NCI-H345 treated with DMSO at 0.1 percent for 48 hours (cell line): ENCODE measurements around the gene ATP6V1G2.
"Not testable (repeated sequence)": the region's sequence is repeated elsewhere in the genome, so short reads cannot be mapped to it uniquely, and the experiment has no call there.

Experiments
- DNase-seq: peaks from one replicate; lab custom pipeline; 2025; ENCODE audit not compliant: unreplicated experiment; lab: John Stamatoyannopoulos, UW

Gene ATP6V1G2

GRCh38 chr6:31575952-31576685 lies 29.7 kb upstream of the ATP6V1G2 start:
- DNase-seq, result no peak

DNA sequence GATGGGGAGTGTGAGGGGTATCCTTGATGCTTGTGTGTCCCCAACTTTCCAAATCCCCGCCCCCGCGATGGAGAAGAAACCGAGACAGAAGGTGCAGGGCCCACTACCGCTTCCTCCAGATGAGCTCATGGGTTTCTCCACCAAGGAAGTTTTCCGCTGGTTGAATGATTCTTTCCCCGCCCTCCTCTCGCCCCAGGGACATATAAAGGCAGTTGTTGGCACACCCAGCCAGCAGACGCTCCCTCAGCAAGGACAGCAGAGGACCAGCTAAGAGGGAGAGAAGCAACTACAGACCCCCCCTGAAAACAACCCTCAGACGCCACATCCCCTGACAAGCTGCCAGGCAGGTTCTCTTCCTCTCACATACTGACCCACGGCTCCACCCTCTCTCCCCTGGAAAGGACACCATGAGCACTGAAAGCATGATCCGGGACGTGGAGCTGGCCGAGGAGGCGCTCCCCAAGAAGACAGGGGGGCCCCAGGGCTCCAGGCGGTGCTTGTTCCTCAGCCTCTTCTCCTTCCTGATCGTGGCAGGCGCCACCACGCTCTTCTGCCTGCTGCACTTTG lies 29.0 kb upstream of the ATP6V1G2 start, which contains the start of gene TNF:
TSS of gene TNF (plus strand) at position 231 of the 567 bp plus-strand sequence. CDS start at position 408, 177 bp downstream.
- no peak for DNase-seq

GRCh38 chr6:31574106-31575061 lies 28.0 kb upstream of the ATP6V1G2 start:
- DNase-seq, result no peak

DNA sequence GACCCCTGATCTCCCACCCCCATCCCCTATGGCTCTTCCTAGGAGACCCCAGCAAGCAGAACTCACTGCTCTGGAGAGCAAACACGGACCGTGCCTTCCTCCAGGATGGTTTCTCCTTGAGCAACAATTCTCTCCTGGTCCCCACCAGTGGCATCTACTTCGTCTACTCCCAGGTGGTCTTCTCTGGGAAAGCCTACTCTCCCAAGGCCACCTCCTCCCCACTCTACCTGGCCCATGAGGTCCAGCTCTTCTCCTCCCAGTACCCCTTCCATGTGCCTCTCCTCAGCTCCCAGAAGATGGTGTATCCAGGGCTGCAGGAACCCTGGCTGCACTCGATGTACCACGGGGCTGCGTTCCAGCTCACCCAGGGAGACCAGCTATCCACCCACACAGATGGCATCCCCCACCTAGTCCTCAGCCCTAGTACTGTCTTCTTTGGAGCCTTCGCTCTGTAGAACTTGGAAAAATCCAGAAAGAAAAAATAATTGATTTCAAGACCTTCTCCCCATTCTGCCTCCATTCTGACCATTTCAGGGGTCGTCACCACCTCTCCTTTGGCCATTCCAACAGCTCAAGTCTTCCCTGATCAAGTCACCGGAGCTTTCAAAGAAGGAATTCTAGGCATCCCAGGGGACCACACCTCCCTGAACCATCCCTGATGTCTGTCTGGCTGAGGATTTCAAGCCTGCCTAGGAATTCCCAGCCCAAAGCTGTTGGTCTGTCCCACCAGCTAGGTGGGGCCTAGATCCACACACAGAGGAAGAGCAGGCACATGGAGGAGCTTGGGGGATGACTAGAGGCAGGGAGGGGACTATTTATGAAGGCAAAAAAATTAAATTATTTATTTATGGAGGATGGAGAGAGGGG lies 27.1 kb upstream of the ATP6V1G2 start:
- DNase-seq, result no peak

- no peak for DNase-seq
Measured at GRCh38 chr6:31572041-31572911, 25.9 kb upstream of the ATP6V1G2 start, which contains the start of gene LTA. Gene LTA, plus strand, starts transcription at chr6:31572289. Its CDS starts 454 bp downstream, at chr6:31572743.

GRCh38 chr6:31569861-31570536 lies 23.6 kb upstream of the ATP6V1G2 start:
- no peak for DNase-seq

DNA sequence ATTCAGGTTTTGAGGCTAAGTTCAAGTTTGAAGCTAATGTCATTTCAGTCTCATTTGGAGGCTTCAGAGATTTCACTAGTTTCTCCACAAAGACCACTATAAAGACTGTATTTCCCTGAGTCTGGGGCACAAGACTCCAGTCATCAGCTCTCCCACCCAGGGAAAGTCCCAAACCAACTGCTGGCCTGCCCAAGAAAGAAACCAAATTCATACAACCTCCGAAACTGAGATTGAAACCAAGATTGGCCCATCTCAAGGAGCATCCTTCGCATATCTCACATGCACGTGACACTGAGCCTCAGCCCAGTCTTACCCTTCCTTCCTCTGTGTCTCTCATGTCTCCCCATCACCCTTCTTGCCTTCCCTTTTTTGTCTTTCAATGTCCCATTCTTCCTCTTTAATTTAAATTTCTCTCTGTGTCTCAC lies 22.1 kb upstream of the ATP6V1G2 start:
- DNase-seq, result no peak

GRCh38 chr6:31567531-31568370 lies 21.3 kb upstream of the ATP6V1G2 start:
- DNase-seq, result no peak

- DNase-seq, result no peak
Measured at GRCh38 chr6:31560697-31561058, 14.3 kb upstream of the ATP6V1G2 start.

- DNase-seq, result no peak
Measured at GRCh38 chr6:31559958-31560696, 13.7 kb upstream of the ATP6V1G2 start.

DNA sequence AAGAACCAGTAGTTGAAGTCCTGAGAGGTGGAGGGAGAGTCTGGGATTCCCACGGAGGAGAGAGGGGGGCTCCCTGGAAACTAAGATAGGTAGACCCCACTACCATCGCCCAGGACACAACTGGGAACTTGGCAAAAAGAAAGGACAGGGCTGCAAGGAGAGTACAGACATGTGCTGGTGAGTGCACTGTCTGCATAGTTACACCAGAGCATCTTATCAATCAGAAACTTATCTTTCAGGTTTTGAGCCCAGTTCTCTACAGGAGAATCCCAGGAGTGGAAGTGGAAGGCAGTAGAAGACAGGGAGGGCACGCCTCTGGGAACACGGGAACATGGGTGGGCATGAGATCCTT lies 13.2 kb upstream of the ATP6V1G2 start:
- no peak for DNase-seq

DNA sequence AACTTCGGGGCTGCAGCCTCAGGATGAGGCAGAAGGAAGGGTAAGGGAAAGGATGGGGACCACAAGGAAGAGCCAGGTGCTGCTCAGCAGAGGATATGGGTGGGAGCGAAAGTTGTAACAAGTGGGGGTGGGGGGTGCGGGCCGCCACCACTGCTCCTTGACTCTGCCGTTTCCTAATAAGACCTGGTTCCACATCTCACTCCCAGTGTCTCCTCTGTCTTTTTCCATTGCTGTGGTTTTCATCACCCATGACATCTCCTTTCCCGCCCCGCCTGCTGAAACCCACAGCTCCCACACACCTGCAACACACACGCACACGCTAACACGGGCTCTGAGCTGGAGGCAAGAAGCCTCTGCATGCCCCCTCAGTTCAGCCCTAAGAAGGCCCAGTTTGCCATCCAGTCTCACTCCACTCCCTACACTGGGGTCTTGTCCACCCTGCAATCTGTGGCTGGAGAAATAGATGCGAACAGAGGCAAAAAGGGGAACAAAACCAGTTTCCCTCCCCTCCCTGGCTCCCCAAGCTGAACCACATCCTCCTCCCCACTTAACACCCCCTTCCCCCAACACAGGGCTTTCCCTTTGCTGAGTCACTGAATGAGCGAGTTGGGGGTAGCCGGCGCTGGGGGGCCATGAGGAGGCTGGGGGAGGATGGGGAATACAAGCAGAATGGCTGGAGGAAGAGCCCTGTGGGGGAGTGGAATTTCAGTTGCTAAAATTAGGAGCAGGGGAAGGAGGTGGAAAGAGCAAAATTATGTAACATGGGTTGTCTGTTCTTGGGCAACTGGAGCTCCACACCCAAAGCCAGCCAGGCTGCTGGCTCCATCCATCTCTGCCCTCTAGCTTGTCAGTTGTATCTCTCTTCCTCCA lies 12.5 kb upstream of the ATP6V1G2 start:
- no peak for DNase-seq

DNA sequence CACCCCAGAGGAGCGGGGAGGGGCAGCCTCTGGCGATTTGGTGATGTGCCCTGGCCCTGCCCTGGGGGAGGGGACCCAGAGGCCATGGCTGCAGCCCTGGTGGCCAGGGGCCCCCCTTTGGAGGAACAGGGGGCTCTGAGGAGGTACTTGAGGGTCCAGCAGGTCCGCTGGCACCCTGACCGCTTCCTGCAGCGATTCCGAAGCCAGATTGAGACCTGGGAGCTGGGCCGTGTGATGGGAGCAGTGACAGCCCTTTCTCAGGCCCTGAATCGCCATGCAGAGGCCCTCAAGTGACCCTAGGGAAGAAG lies 11.9 kb upstream of the ATP6V1G2 start:
- no peak for DNase-seq

DNA sequence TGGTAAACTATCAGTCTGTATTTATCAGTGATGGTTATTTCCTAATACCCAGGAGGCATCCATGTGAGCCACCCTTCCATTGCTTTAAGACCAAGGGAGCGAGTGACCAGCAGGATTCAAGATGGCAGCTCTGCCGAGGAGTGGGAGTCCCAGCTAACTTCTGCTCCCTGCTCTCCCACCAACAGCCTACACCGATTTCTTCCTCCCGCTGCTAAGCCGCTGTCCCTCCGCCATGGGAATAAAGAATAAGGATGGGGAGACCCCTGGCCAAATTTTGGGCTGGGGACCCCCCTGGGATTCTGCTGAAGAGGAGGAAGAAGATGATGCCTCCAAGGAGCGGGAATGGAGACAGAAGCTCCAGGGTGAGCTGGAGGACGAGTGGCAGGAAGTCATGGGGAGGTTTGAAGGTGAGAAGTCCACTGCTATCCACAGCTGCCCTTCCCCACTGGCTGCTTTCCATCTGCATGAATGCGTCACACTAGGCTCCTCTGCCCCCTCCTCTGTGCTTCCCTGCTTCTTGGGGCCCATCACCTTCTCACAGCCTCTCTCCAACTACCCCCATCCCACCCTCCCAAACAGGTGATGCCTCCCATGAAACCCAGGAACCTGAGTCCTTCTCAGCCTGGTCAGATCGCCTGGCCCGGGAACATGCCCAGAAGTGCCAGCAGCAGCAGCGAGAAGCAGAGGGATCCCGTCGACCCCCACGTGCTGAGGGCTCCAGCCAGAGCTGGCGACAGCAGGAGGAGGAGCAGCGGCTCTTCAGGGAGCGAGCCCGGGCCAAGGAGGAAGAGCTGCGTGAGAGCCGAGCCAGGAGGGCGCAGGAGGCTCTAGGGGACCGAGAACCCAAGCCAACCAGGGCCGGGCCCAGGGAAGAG lies 11.3 kb upstream of the ATP6V1G2 start:
- DNase-seq, result no peak

DNA sequence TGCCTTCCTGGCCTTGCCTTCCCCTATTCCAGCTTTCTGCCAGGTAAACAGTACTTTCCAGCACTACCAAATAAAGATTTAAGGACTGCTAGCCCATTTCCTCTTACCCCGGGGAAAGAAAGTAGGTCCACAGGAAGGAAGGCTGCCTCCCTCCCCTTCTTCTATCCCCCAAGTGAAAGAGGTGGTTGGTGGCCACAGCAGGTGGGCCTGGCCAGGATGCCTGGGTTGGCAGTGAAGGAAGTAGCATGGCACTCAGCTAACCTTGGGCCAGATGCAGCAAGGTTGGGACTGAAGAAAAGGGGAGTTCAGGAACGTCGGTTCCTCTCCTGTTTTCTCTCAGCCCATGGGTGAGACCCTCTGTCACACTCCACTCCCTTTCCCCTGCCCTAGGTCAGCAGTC lies 9.9 kb upstream of the ATP6V1G2 start:
- DNase-seq, result no peak

GRCh38 chr6:31551371-31551770 lies 5.0 kb upstream of the ATP6V1G2 start:
- DNase-seq, result not testable (repeated sequence)
